Measurements from ENCODE around the gene ATP5MC3. TPM values are rescaled to one million over a fixed set of nuclear protein-coding genes. Genes with fewer than 3 reads are reported as not detected.

Gene ATP5MC3
- total RNA-seq, 1 experiment from 2014 or later: 254 TPM

DNA sequence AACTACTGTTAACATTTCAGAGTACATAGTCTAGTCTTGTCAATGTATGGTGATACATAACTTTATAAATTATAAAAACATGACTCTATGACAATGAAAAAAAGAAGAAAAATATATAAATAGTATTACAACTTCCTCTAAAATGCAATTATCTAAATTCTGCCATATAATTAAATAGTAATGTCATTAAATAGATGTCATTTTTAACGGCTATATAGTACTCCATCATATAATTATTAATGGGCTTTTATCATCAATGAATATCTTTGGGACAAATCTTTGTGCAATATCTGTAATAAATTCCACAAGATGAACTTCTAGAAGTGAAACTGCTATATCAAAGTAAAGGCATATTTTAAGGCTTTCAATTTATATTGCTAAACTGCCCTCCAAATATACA, 38.3 kb downstream of the ATP5MC3 start:
- peaks cover 35% of the 10 kb centered on the region for H3K79me2 ChIP-seq (ENCODE audit: low read length)

DNA sequence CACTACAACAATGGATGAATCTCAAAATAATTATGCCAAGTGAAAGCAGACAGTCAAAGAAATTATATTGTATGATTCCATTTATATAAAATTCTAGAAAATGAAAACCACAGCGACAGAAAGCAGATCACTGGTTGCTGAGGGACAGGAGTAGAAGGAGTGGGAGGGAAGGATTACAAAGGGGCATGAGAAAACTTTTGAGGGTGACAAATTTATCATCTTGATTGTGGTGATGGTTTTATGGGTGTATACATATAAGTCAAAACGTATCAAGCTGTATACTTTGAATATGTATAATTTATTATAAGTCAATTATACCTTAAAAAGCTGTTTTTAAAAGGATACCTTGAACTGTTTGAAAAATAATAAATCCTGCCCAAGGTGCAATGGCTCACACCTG, 41.2 kb downstream of the ATP5MC3 start:
- no peak overlapping the region for H2AFZ ChIP-seq (ENCODE audit: low read length)
- H3K36me3 ChIP-seq (ENCODE audit: low read depth, low read length): peaks cover 3% of the 10 kb centered on the region; the same call in 1 of the 2 replicates
- no peaks in the 10 kb centered on the region for H4K20me1 ChIP-seq (ENCODE audit: low read length)
- no peaks in the 10 kb centered on the region for H3K27me3 ChIP-seq (ENCODE audit: low read length)
- no peak overlapping the region for H3K4me2 ChIP-seq (ENCODE audit: low read length)
- TF ChIP-seq, protein P1, sequence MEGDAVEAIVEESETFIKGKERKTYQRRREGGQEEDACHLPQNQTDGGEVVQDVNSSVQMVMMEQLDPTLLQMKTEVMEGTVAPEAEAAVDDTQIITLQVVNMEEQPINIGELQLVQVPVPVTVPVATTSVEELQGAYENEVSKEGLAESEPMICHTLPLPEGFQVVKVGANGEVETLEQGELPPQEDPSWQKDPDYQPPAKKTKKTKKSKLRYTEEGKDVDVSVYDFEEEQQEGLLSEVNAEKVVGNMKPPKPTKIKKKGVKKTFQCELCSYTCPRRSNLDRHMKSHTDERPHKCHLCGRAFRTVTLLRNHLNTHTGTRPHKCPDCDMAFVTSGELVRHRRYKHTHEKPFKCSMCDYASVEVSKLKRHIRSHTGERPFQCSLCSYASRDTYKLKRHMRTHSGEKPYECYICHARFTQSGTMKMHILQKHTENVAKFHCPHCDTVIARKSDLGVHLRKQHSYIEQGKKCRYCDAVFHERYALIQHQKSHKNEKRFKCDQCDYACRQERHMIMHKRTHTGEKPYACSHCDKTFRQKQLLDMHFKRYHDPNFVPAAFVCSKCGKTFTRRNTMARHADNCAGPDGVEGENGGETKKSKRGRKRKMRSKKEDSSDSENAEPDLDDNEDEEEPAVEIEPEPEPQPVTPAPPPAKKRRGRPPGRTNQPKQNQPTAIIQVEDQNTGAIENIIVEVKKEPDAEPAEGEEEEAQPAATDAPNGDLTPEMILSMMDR (conservative IDR thresholded peaks at IDR 0.05; ENCODE audit: low read depth, low read length): no peak
- TF ChIP-seq EZH2 (IDR thresholded peaks at IDR 0.05; ENCODE audit: low read length, unreplicated experiment) (no peak), EZH2phosphoT487 (IDR thresholded peaks at IDR 0.05; ENCODE audit: borderline replicate concordance, low read length) (no peak)
- H3K9me3 ChIP-seq (ENCODE audit: low read length): no peaks in the 10 kb centered on the region
- no peak for ATAC-seq
- no peaks in the 10 kb centered on the region for H3K9me2 ChIP-seq (replicated peaks; ENCODE audit: low read length)
- no peak overlapping the region for H3K9ac ChIP-seq (ENCODE audit: low read length)
- H3F3A ChIP-seq (ENCODE audit: low read length, unreplicated experiment): no peaks in the 10 kb centered on the region
- BruUV-seq (replicated peaks): no TSS peak
- H3K4me3 ChIP-seq (ENCODE audit: low read length): no peak overlapping the region
- ChIA-PET CTCF (no interaction called here), POLR2A (ENCODE audit: unreplicated experiment) (no interaction called here)
- H3K27ac ChIP-seq (ENCODE audit: low read length): no peak overlapping the region
- intact Hi-C loops (cut with micrococcal nuclease): no loop called here
- no peak for DNase-seq
- no peaks in the 10 kb centered on the region for H3K4me1 ChIP-seq (ENCODE audit: insufficient read depth, low read length)
- peaks cover 10% of the 10 kb centered on the region; the same call in 1 of the 2 replicates for H3K79me2 ChIP-seq (ENCODE audit: low read length)

More for the DNA sequence above, 38.3 kb downstream of the ATP5MC3 start:
- Histone ChIP-seq H3F3A (ENCODE audit: low read length, unreplicated experiment) (no peaks in the 10 kb centered on the region), H3K4me2 (ENCODE audit: low read length) (no peak overlapping the region), H2AFZ (ENCODE audit: low read length) (no peak overlapping the region), H3K4me1 (ENCODE audit: insufficient read depth, low read length) (no peaks in the 10 kb centered on the region; the same call in 1 of the 2 replicates), H3K36me3 (ENCODE audit: low read depth, low read length) (no peaks in the 10 kb centered on the region; the same call in 1 of the 2 replicates), H3K9ac (ENCODE audit: low read length) (no peak overlapping the region), H3K9me2 (replicated peaks; ENCODE audit: low read length) (no peaks in the 10 kb centered on the region), H3K4me3 (ENCODE audit: low read length) (no peak overlapping the region), H3K9me3 (ENCODE audit: low read length) (no peaks in the 10 kb centered on the region), H4K20me1 (ENCODE audit: low read length) (0 out of 2 replicates have a peak, but pooled peaks cover 4% of the 10 kb centered on the region), H3K27me3 (ENCODE audit: low read length) (no peaks in the 10 kb centered on the region), H3K27ac (ENCODE audit: low read length) (no peak overlapping the region)
- no TSS peak for BruUV-seq (replicated peaks)
- ChIA-PET POLR2A (ENCODE audit: unreplicated experiment) (no interaction called here), CTCF (no interaction called here)
- DNase-seq (no peak), ATAC-seq (no peak)
- intact Hi-C loops (cut with micrococcal nuclease): no loop called here
- TF ChIP-seq EZH2phosphoT487 (IDR thresholded peaks at IDR 0.05; ENCODE audit: borderline replicate concordance, low read length) (no peak), EZH2 (IDR thresholded peaks at IDR 0.05; ENCODE audit: low read length, unreplicated experiment) (no peak)
- TF ChIP-seq, protein P1 (conservative IDR thresholded peaks at IDR 0.05; ENCODE audit: low read depth, low read length): no peak

DNA sequence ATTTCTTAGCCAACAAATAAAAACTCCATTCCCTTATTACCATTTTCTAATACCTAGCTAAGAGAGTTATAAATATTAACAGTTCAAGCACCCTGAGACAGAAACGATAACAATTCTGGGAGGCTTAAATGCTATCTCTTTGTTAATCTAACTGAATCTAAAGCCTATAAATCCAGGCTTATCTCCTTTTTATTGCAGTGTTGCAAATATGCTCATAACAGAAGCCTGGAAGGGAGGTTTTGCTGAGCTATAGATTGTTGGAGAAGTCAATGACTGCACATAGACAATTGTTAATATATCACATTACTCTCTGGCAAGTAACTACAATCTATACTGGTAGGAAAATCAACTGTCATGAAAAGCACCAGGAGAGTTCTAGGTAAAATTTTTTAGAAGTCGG, 43.7 kb downstream of the ATP5MC3 start:
- BruUV-seq (replicated peaks): no TSS peak
- DNase-seq (no peak), ATAC-seq (no peak)
- no peaks in the 10 kb centered on the region for H4K20me1 ChIP-seq (ENCODE audit: low read length)
- no peak overlapping the region for H3K4me2 ChIP-seq (ENCODE audit: low read length)
- no peaks in the 10 kb centered on the region for H3K79me2 ChIP-seq (ENCODE audit: low read length)
- intact Hi-C loops (cut with micrococcal nuclease): no loop called here
- no peaks in the 10 kb centered on the region for H3K27me3 ChIP-seq (ENCODE audit: low read length)
- H3K27ac ChIP-seq (ENCODE audit: low read length): no peak overlapping the region
- no peaks in the 10 kb centered on the region for H3K9me3 ChIP-seq (ENCODE audit: low read length)
- H3F3A ChIP-seq (ENCODE audit: low read length, unreplicated experiment): no peaks in the 10 kb centered on the region
- POLR2A ChIA-PET (ENCODE audit: unreplicated experiment): interaction anchor here (0.7 kb wide), 1 partner anchor 864 kb away, joined by 3 read pairs; the partner anchor contains the start of gene LNPK
- no peak overlapping the region for H3K4me3 ChIP-seq (ENCODE audit: low read length)
- peaks cover 8% of the 10 kb centered on the region for H3K36me3 ChIP-seq (ENCODE audit: low read depth, low read length)
- TF ChIP-seq EZH2 (IDR thresholded peaks at IDR 0.05; ENCODE audit: low read length, unreplicated experiment) (no peak), EZH2phosphoT487 (IDR thresholded peaks at IDR 0.05; ENCODE audit: borderline replicate concordance, low read length) (no peak)
- TF ChIP-seq, protein P1 (conservative IDR thresholded peaks at IDR 0.05; ENCODE audit: low read depth, low read length): no peak
- no peaks in the 10 kb centered on the region for H3K9me2 ChIP-seq (replicated peaks; ENCODE audit: low read length)
- H3K4me1 ChIP-seq (ENCODE audit: insufficient read depth, low read length): no peaks in the 10 kb centered on the region
- no peak overlapping the region for H2AFZ ChIP-seq (ENCODE audit: low read length)
- H3K9ac ChIP-seq (ENCODE audit: low read length): no peak overlapping the region
- CTCF ChIA-PET: no interaction called here

Data from PC-3 (cell line).